ENCODE measurements around the gene SSR4.

DNA sequence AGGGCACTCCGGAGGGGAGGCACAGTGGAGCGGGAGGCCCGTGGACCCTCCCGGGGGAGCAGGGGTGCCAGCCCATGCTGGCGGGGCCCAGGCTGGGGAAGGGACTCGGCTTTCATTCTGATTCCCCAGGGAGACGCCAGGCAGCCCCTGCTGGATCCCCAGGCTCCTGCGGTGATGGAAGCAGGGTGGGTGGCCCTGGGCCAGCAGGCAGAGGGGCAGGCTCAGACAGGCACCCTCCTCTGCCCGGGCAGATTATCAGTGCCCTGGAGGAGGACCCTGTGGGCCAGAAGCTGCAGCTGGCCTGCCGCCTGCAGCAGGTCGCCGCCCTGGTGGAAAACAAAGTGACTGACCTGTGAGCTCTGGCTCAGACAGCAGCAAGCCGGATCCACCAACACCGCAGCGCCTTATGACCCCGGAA is 15.8 kb upstream of the SSR4 start:
- no peak for TF ChIP-seq POU2F2 (IDR thresholded peaks at IDR 0.05; ENCODE audit: low read depth, low read length)
- no peak for TF ChIP-seq POLR2A (IDR thresholded peaks at IDR 0.05; ENCODE audit: low read depth, low read length)
- TF ChIP-seq POLR2AphosphoS5 (IDR thresholded peaks at IDR 0.05; ENCODE audit: low read depth, low read length), result no peak

All from GM12891 (cell line).